Brain microvascular endothelial cell (primary cell): ENCODE results near the gene CDHR2.

Source experiments
- DNase-seq: peaks from one replicate; pipeline ENCODE4 v3.0.0-alpha.2; 2020
- H3K27ac ChIP-seq: fragments of 250-450 bp; sonication (Bioruptor Pico); 2 replicates; pipeline ENCODE4 v1.5.1; 2020; ENCODE audit warnings: mild to moderate bottlenecking, moderate library complexity
- H3K27me3 ChIP-seq: fragments of 250-450 bp; sonication (Bioruptor Pico); replicated peaks from 2 replicates; pipeline ENCODE4 v1.5.1; 2020; ENCODE audit warnings: mild to moderate bottlenecking
- H3K36me3 ChIP-seq: fragments of 250-450 bp; sonication (Bioruptor Pico); replicated peaks from 2 replicates; pipeline ENCODE4 v1.5.1; 2020; ENCODE audit warnings: mild to moderate bottlenecking
- H3K4me3 ChIP-seq: 2 replicates; pipeline ENCODE4 v1.5.1; 2011; ENCODE audit warnings: low read depth, mild to moderate bottlenecking, control low read depth, low read length, moderate library complexity
- CTCF ChIP-seq: IDR thresholded peaks from 2 replicates; pipeline ENCODE4 v1.5.1; 2011; ENCODE audit warnings: low read depth, mild to moderate bottlenecking, moderate library complexity, low read length, control low read depth, inconsistent platforms; ENCODE audit errors: missing control alignments
- in situ Hi-C: cut with HindIII; loops from 2 replicates; pipeline ENCODE4 v1.10.0; 2017; ENCODE audit warnings: low sequenced_read_pairs, low pct_ligation_motif_present

Gene CDHR2

GRCh38 chr5:176525677-176526076, 23.5 kb upstream of the CDHR2 start:
- no peak for TF ChIP-seq CTCF
- in situ Hi-C loops: no loop called here
- peaks cover 28% of the 10 kb centered on the region for H3K36me3 ChIP-seq
- no peak overlapping the region for H3K4me3 ChIP-seq
- H3K27ac ChIP-seq: no peak overlapping the region
- no peak for DNase-seq
- no peaks in the 10 kb centered on the region for H3K27me3 ChIP-seq

- in situ Hi-C loops: no loop called here
- DNase-seq: no peak
- TF ChIP-seq CTCF: no peak
- Histone ChIP-seq H3K4me3 (no peak overlapping the region), H3K27me3 (no peaks in the 10 kb centered on the region), H3K27ac (no peak overlapping the region), H3K36me3 (peaks cover 34% of the 10 kb centered on the region)
Observed at GRCh38 chr5:176526462-176526861, 22.7 kb upstream of the CDHR2 start.

- TF ChIP-seq CTCF: no peak
- Histone ChIP-seq H3K36me3 (peaks cover 36% of the 10 kb centered on the region), H3K4me3 (no peak overlapping the region), H3K27me3 (no peaks in the 10 kb centered on the region), H3K27ac (no peak overlapping the region)
- no peak for DNase-seq
- in situ Hi-C loops: no loop called here
Observed at GRCh38 chr5:176527246-176528222, 21.6 kb upstream of the CDHR2 start.

GRCh38 chr5:176528301-176528700, 20.8 kb upstream of the CDHR2 start:
- peaks cover 36% of the 10 kb centered on the region for H3K36me3 ChIP-seq
- no peak for TF ChIP-seq CTCF
- H3K27ac ChIP-seq: no peak overlapping the region
- no peaks in the 10 kb centered on the region for H3K27me3 ChIP-seq
- H3K4me3 ChIP-seq: no peak overlapping the region
- DNase-seq: no peak
- in situ Hi-C loops: no loop called here

- H3K27me3 ChIP-seq: no peaks in the 10 kb centered on the region
- H3K36me3 ChIP-seq: peaks cover 36% of the 10 kb centered on the region
- in situ Hi-C loops: no loop called here
- H3K27ac ChIP-seq: no peak overlapping the region
- DNase-seq: no peak
- no peak overlapping the region for H3K4me3 ChIP-seq
- TF ChIP-seq CTCF: no peak
Observed at GRCh38 chr5:176528761-176529115, 20.4 kb upstream of the CDHR2 start.
